Small intestine (tissue), 7 donors: ENCODE results near the gene ADCY7. TPM values are rescaled to one million over a fixed set of nuclear protein-coding genes. Genes with fewer than 3 reads are reported as not detected.
A peak's percentile ranks its signal among the peaks of the same experiment; 100 is the strongest.

Experiments used
- DNase-seq, 2 donors: peaks; one replicate each; pipeline versions ENCODE4 v3.0.0 to v3.0.0-alpha.2; 2013
- FAIRE-seq: peaks from 2 replicates; lab custom pipeline; 2012; peaks lifted over from hg19 to GRCh38; lab: Jason Lieb, UNC
- H3K27ac ChIP-seq, 3 donors: one replicate each; pipeline ENCODE4 v1.5.1; 2013; ENCODE audit warnings: low read length in 2 of 3, mild to moderate bottlenecking in 2 of 3, control low read depth in 1 of 3, inconsistent platforms in 1 of 3, low read depth in 1 of 3, moderate library complexity in 1 of 3
- H3K27me3 ChIP-seq, 3 donors: one replicate each; pipeline ENCODE4 v1.6.1; 2013; ENCODE audit warnings: low read length in 3 of 3, inconsistent platforms in 1 of 3; ENCODE audit not compliant: control insufficient read depth in 3 of 3, insufficient read depth in 3 of 3
- H3K36me3 ChIP-seq, 3 donors: one replicate each; pipeline ENCODE4 v1.6.1; 2013; ENCODE audit warnings: low read length in 3 of 3, inconsistent platforms in 1 of 3, low read depth in 1 of 3, mild to moderate bottlenecking in 1 of 3, moderate library complexity in 1 of 3; ENCODE audit not compliant: control insufficient read depth in 3 of 3, insufficient read depth in 2 of 3
- H3K4me1 ChIP-seq, 3 donors: one replicate each; pipeline ENCODE4 v1.6.1; 2013; ENCODE audit warnings: low read length in 2 of 3, inconsistent platforms in 1 of 3, low read depth in 1 of 3, mild to moderate bottlenecking in 1 of 3, moderate library complexity in 1 of 3; ENCODE audit not compliant: control insufficient read depth in 3 of 3, insufficient read depth in 2 of 3
- H3K4me3 ChIP-seq, 3 donors: one replicate each; pipeline ENCODE4 v1.5.1; 2013; ENCODE audit warnings: low read length in 3 of 3, control low read depth in 1 of 3, inconsistent platforms in 1 of 3, low read depth in 1 of 3, mild to moderate bottlenecking in 1 of 3, moderate library complexity in 1 of 3
- H3K9me3 ChIP-seq, 2 donors: one replicate each; pipeline ENCODE4 v1.6.1; 2013; ENCODE audit warnings: low read depth in 1 of 2, low read length in 1 of 2; ENCODE audit not compliant: control insufficient read depth in 2 of 2, insufficient read depth in 1 of 2
- WGBS, 3 donors: extraction: QIAGEN DNeasy Blood & Tissue Kit; methylation state at CpG; one replicate each; pipeline ENCODE4 v1.1.7; 2013; 5-methylcytosine and 5-hydroxymethylcytosine counted together
- polyA plus RNA-seq, 4 donors: library from polyadenylated mRNA; stranded (reverse) in 3 of 4; unstranded in 1 of 4; fragments of 200-250 nt in 3 of 4; fragments of 120-200 nt in 1 of 4; gene quantifications; one replicate each; pipeline versions ENCODE4 v1.2.1 to v1.2.3, GENCODE V29; 2013
- donor health status: healthy with polysubstance abuse.
- donor health status: control.
- donor health status: control.
- donor health status: Bipolar disorder and iron deficiency.
- donor health status: healthy.

Gene ADCY7
- polyA plus RNA-seq, 4 donors = 0.45 to 7.3 (median 3.4) TPM

DNA sequence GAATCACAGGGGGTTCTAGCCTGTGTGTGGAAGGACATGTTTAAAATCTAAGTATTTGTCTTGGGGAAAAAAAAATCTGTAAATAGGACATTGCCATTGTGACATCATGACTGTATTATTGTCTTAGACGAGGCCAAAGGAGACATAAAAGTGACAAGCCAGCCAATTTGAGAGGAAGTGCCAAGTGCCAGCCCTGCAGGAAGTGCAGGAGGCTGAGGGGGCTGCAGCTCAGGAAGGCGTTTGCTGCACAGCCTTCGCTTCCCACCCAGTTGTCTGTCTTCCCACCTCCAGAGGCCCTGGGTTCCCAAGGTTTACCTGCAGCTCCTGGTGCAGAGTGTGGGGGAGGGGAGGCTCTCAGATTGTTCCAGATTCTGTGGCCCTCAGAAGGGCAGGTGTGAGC lies 1.3 kb downstream of the ADCY7 start:
- H3K27ac ChIP-seq = no peak overlapping the region
- no peaks in the 10 kb centered on the region for H3K36me3 ChIP-seq
- FAIRE-seq = no peak
- H3K27me3 ChIP-seq = no peaks in the 10 kb centered on the region
- peaks cover 0 to 26% (median 0%) of the 10 kb centered on the region in 3 donors for H3K4me1 ChIP-seq
- H3K4me3 ChIP-seq = peak overlapping the region in 1 of 3 donors; percentile 52
- 43 to 65% (median 55%) methylated on average over 3 of the region's 3 CpGs for WGBS, 3 donors
- H3K9me3 ChIP-seq = no peaks in the 10 kb centered on the region
- DNase-seq = no peak

DNA sequence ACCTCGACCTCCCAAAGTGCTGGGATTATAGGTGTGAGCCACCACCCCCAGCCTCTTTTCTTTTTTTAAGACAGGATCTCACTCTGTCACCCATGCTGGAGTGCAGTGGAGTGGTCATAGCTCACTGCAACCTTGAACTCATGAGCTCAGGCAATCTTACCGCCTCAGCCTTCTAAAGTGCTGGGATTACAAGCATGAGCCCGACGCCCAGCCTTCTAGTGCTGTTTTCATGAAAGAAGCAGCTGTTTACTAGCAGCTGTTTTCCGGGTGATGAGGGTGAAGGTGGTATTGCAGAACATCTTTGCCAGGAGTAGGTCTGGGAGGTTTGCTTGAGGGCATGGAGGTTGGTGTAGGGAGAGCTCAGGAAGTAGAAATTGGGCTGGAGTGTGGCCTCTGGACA lies 2.0 kb downstream of the ADCY7 start:
- peaks cover 0 to 23% (median 0%) of the 10 kb centered on the region in 3 donors for H3K4me1 ChIP-seq

GRCh38 chr16:50269061-50269705 lies 2.8 kb downstream of the ADCY7 start:
- no peak for DNase-seq

More for the DNA sequence above, 2.0 kb downstream of the ADCY7 start:
- no peaks in the 10 kb centered on the region for H3K36me3 ChIP-seq
- no peak overlapping the region for H3K4me3 ChIP-seq
- H3K27ac ChIP-seq = no peak overlapping the region
- no peaks in the 10 kb centered on the region for H3K9me3 ChIP-seq
- no peaks in the 10 kb centered on the region for H3K27me3 ChIP-seq
- FAIRE-seq (no peak), DNase-seq (no peak)
- 48 to 73% (median 69%) methylated on average over 5 of the region's 5 CpGs for WGBS, 3 donors

GRCh38 chr16:50269769-50270509 lies 3.6 kb downstream of the ADCY7 start:
- Histone ChIP-seq H3K9me3 (no peaks in the 10 kb centered on the region), H3K27me3 (no peaks in the 10 kb centered on the region), H3K4me1 (peaks cover 0 to 18% (median 0%) of the 10 kb centered on the region in 3 donors), H3K27ac (no peak overlapping the region), H3K4me3 (no peak overlapping the region), H3K36me3 (no peaks in the 10 kb centered on the region)
- 79 to 89% (median 81%) methylated on average over 12 of the region's 12 CpGs for WGBS, 3 donors
- FAIRE-seq (no peak), DNase-seq (no peak)

More at GRCh38 chr16:50269061-50269705, 2.8 kb downstream of the ADCY7 start:
- H3K4me1 ChIP-seq = peaks cover 0 to 18% (median 0%) of the 10 kb centered on the region in 3 donors
- 95 to 96% (median 96%) methylated on average over 13 of the region's 13 CpGs for WGBS, 3 donors
- no peaks in the 10 kb centered on the region for H3K36me3 ChIP-seq
- no peak overlapping the region for H3K27ac ChIP-seq
- no peak for FAIRE-seq
- no peaks in the 10 kb centered on the region for H3K27me3 ChIP-seq
- no peaks in the 10 kb centered on the region for H3K9me3 ChIP-seq
- H3K4me3 ChIP-seq = no peak overlapping the region

- 91 to 95% (median 94%) methylated on average over 13 of the region's 13 CpGs for WGBS, 3 donors
- no peaks in the 10 kb centered on the region for H3K27me3 ChIP-seq
- peaks cover 0 to 15% (median 0%) of the 10 kb centered on the region in 3 donors for H3K4me1 ChIP-seq
- H3K27ac ChIP-seq = no peak overlapping the region
- no peaks in the 10 kb centered on the region for H3K9me3 ChIP-seq
- DNase-seq (no peak), FAIRE-seq (no peak)
- no peak overlapping the region for H3K4me3 ChIP-seq
- H3K36me3 ChIP-seq = no peaks in the 10 kb centered on the region
Observed at GRCh38 chr16:50270510-50271147, 4.3 kb downstream of the ADCY7 start.

DNA sequence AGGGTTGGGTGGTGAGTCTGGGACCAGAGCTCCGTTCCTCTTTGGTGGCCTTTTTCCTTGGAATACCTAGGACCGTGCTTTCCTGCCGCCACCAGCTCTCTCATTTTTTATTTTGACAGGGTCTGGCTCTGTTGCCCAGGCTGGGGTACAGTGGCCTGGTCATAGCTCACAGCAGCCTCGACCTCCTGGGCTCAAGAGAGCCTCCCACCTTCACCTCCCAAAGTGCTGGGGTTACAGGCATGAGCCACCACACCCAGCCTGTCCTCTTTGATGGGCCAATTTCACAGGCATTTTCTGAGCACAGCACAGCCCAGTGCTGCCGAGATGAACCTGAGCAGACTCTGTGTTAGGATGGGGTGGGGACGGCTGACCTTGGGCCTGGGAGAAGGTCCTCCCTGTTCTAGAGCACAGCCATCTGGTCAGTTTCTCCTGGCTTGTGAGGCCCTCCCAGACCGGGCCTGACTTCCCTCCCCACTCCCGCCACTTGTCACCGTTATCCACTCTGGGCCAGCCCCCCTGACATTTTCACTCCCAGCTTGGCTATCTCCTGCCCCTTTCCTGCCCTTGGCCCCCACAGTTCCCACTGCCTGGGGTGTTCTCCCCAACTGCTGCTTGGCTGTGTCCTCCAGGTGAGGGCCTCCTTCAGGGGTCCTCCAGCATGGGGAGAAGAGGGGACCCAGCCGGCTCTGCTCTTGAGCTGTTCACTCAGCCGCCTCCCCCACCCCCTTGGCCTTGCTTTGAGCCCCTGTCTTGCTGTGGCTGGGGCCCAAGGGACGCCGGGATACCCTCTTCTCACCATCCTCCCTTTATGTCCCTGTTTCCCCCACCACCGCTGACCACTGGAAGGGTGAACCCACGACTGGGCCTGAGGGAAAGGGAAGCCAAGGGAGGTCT lies 5.0 kb downstream of the ADCY7 start:
- no peaks in the 10 kb centered on the region for H3K9me3 ChIP-seq
- H3K27me3 ChIP-seq = no peaks in the 10 kb centered on the region
- no peak overlapping the region for H3K27ac ChIP-seq
- DNase-seq (no peak), FAIRE-seq (no peak)
- H3K4me1 ChIP-seq = peaks cover 0 to 8% (median 0%) of the 10 kb centered on the region in 3 donors
- H3K4me3 ChIP-seq = no peak overlapping the region
- WGBS, 3 donors = 78 to 83% (median 83%) methylated on average over 15 of the region's 15 CpGs
- H3K36me3 ChIP-seq = no peaks in the 10 kb centered on the region

- H3K27ac ChIP-seq = no peak overlapping the region
- WGBS, 3 donors = 79 to 89% (median 83%) methylated on average over 7 of the region's 7 CpGs
- DNase-seq = no peak
Observed at GRCh38 chr16:50272111-50272571, 5.8 kb downstream of the ADCY7 start.

More at GRCh38 chr16:50272111-50272571, 5.8 kb downstream of the ADCY7 start:
- H3K4me1 ChIP-seq = peaks cover 0 to under 1% (median 0%) of the 10 kb centered on the region in 3 donors
- H3K4me3 ChIP-seq = no peak overlapping the region
- no peaks in the 10 kb centered on the region for H3K27me3 ChIP-seq
- H3K9me3 ChIP-seq = no peaks in the 10 kb centered on the region
- no peak for FAIRE-seq
- no peaks in the 10 kb centered on the region for H3K36me3 ChIP-seq
